Measurements from ENCODE around the gene SET. TPM values are rescaled to one million over a fixed set of nuclear protein-coding genes. Genes with fewer than 3 reads are reported as not detected.

The SET gene
- polyA plus RNA-seq, 1 of the 3 experiments (the other 2 are of a cell fraction), result 64.6 TPM

DNA sequence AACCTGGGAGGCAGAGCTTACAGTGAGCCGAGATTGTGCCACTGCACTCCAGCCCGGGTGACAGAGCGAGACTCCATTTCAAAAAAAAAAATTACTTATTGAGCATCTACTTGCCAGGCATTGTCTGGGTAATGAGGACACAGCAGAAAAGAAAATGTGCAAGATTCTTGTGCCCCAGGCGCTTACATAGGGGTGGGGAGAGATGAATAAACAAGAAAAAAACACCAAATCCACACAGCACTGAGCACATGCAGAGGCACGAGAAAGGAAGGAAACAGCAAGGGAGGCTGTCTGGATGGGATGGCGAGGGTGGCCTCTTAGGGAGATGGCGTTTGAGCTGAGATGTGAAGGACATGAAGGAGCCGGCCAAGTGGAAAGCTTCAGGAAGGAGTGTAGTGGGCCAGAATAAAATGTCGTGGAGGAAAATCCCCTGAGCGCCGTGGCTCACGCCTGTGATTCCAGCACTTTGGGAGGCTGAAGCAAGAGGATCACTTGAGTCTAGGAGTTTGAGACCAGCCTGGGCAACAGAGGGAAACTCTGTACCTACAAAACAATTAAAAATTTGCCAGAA is 46.3 kb upstream of the SET start:
- Histone ChIP-seq H2AFZ (ENCODE audit: low read depth) (no peak overlapping the region), H3K9me3 (no peaks in the 10 kb centered on the region), H4K20me1 (ENCODE audit: insufficient read depth) (no peaks in the 10 kb centered on the region), H3K27me3 (ENCODE audit: insufficient read depth) (no peaks in the 10 kb centered on the region), H3K36me3 (replicated peaks in 1 of 2; ENCODE audit: control insufficient read depth in 1 of 2, insufficient read depth in 2 of 2, low read length in 1 of 2) (peaks cover 3 to 12% of the 10 kb centered on the region in 2 experiments), H3K4me1 (ENCODE audit: control insufficient read depth in 1 of 2, insufficient read depth in 2 of 2, low read depth in 1 of 2, low read length in 1 of 2) (no peaks in the 10 kb centered on the region; a peak in 1 of 4 replicates), H3K79me2 (ENCODE audit: insufficient read depth) (peaks cover 43% of the 10 kb centered on the region; the same call in 1 of the 2 replicates), H3K27ac (ENCODE audit: low read depth in 2 of 2, low read length in 1 of 2) (no peak overlapping the region), H3K4me2 (no peak overlapping the region), H3F3A (replicated peaks; ENCODE audit: insufficient read depth) (peaks cover 13% of the 10 kb centered on the region), H3K4me3 (ENCODE audit: low read depth in 2 of 2, low read length in 1 of 2) (no peak overlapping the region), H3K9ac (no peak overlapping the region), H3K9me2 (no peaks in the 10 kb centered on the region)
- TF ChIP-seq MEF2A (IDR thresholded peaks at IDR 0.05; ENCODE audit: borderline replicate concordance, low read depth) (no peak), TCF12 (IDR thresholded peaks at IDR 0.05) (no peak), NRF1 (IDR thresholded peaks at IDR 0.05; ENCODE audit: low read depth, low read length) (no peak), FOXJ3 (CRISPR knock-in tag; IDR thresholded peaks at IDR 0.05) (no peak), SMC3 (IDR thresholded peaks at IDR 0.05; ENCODE audit: low read depth, low read length) (no peak), RAD21 (IDR thresholded peaks at IDR 0.05; ENCODE audit: low read length) (no peak), IRF3 (IDR thresholded peaks at IDR 0.05; ENCODE audit: low read depth, low read length) (no peak), RCOR1 (IDR thresholded peaks at IDR 0.05; ENCODE audit: low read length) (no peak), EP300 (IDR thresholded peaks at IDR 0.05; ENCODE audit: borderline replicate concordance in 1 of 2, low read depth in 1 of 2, low read length in 1 of 2) (no peak), NFIC (IDR thresholded peaks at IDR 0.05; ENCODE audit: borderline replicate concordance) (no peak), REST (IDR thresholded peaks at IDR 0.05; ENCODE audit: low read depth, low read length) (no peak), ELF1 (IDR thresholded peaks at IDR 0.05) (no peak), CHD2 (IDR thresholded peaks at IDR 0.05; ENCODE audit: low read length, partially characterized antibody) (no peak), GATA2 (CRISPR knock-in tag; IDR thresholded peaks at IDR 0.05) (no peak), ZBTB33 (IDR thresholded peaks at IDR 0.05; ENCODE audit: borderline replicate concordance, low read depth) (no peak), MXI1 (IDR thresholded peaks at IDR 0.05; ENCODE audit: low read depth, low read length) (no peak)
- TF ChIP-seq, protein P1, sequence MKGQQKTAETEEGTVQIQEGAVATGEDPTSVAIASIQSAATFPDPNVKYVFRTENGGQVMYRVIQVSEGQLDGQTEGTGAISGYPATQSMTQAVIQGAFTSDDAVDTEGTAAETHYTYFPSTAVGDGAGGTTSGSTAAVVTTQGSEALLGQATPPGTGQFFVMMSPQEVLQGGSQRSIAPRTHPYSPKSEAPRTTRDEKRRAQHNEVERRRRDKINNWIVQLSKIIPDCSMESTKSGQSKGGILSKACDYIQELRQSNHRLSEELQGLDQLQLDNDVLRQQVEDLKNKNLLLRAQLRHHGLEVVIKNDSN (IDR thresholded peaks at IDR 0.05; ENCODE audit: borderline replicate concordance, low read depth), result no peak
- TF ChIP-seq, protein P2, sequence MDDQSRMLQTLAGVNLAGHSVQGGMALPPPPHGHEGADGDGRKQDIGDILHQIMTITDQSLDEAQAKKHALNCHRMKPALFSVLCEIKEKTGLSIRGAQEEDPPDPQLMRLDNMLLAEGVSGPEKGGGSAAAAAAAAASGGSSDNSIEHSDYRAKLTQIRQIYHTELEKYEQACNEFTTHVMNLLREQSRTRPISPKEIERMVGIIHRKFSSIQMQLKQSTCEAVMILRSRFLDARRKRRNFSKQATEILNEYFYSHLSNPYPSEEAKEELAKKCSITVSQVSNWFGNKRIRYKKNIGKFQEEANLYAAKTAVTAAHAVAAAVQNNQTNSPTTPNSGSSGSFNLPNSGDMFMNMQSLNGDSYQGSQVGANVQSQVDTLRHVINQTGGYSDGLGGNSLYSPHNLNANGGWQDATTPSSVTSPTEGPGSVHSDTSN (IDR thresholded peaks at IDR 0.05), result no peak
- CTCF ChIA-PET, result interaction anchor here (0.9 kb wide), 1 partner anchor 59 kb away, joined by 4 read pairs; the partner anchor contains the start of gene PKN3
- 94% methylated on average over 12 of the region's 12 CpGs for WGBS (ENCODE audit: low lambda C conversion rate)
- POLR2A ChIA-PET, result no interaction called here
- DNase-seq, result no peak

Data from SK-N-SH (cell line).